Hepatocyte (in vitro differentiated cells): ENCODE measurements around the gene MSX2. TPM values are rescaled to one million over a fixed set of nuclear protein-coding genes. Genes with fewer than 3 reads are reported as not detected.

Experiments
- DNase-seq: peaks from one replicate; pipeline ENCODE4 v3.0.0-alpha.2; 2016; ENCODE audit warnings: low spot score
- H2AFZ ChIP-seq: fragments of 200-600 bp; sonication (generic); 2 replicates; pipeline ENCODE4 v1.6.0; 2016; ENCODE audit warnings: antibody characterized with exemption, mild to moderate bottlenecking
- H3K27ac ChIP-seq: fragments of 200-600 bp; sonication (generic); 2 replicates; pipeline ENCODE4 v1.5.1; 2016; ENCODE audit warnings: mild to moderate bottlenecking
- H3K27me3 ChIP-seq: fragments of 200-600 bp; sonication (generic); 2 replicates; pipeline ENCODE4 v1.6.1; 2016
- H3K36me3 ChIP-seq: fragments of 200-600 bp; sonication (generic); replicated peaks from 2 replicates; pipeline ENCODE4 v1.5.1; 2016; ENCODE audit warnings: low read depth; ENCODE audit not compliant: insufficient read depth
- H3K4me1 ChIP-seq: fragments of 200-600 bp; sonication (generic); 2 replicates; pipeline ENCODE4 v1.5.1; 2016; ENCODE audit warnings: mild to moderate bottlenecking, moderate library complexity; ENCODE audit not compliant: insufficient read depth
- H3K4me2 ChIP-seq: fragments of 200-600 bp; sonication (generic); 2 replicates; pipeline ENCODE4 v1.6.0; 2016
- H3K4me3 ChIP-seq: fragments of 200-600 bp; sonication (generic); 2 replicates; pipeline ENCODE4 v1.5.1; 2016; ENCODE audit warnings: mild to moderate bottlenecking
- H3K79me2 ChIP-seq: fragments of 200-600 bp; sonication (generic); 2 replicates; pipeline ENCODE4 v1.6.0; 2017; ENCODE audit warnings: mild to moderate bottlenecking
- H3K9me2 ChIP-seq: fragments of 200-600 bp; sonication (generic); replicated peaks from 2 replicates; pipeline ENCODE4 v1.6.0; 2017; ENCODE audit warnings: mild to moderate bottlenecking; ENCODE audit not compliant: insufficient read depth
- H3K9me3 ChIP-seq: fragments of 200-600 bp; sonication (generic); 2 replicates; pipeline ENCODE4 v1.5.1; 2016; ENCODE audit warnings: low read depth, mild to moderate bottlenecking
- H4K20me1 ChIP-seq: fragments of 200-600 bp; sonication (generic); 2 replicates; pipeline ENCODE4 v1.6.0; 2016; ENCODE audit warnings: mild to moderate bottlenecking; ENCODE audit not compliant: insufficient read depth, poor library complexity, severe bottlenecking
- CTCF ChIP-seq: fragments of 200-600 bp; sonication (generic); IDR thresholded peaks from 2 replicates; pipeline ENCODE4 v1.5.1; 2016; ENCODE audit warnings: antibody characterized with exemption, mild to moderate bottlenecking; ENCODE audit not compliant: poor library complexity
- EZH2 ChIP-seq: fragments of 200-600 bp; sonication (generic); IDR thresholded peaks from 2 replicates; pipeline ENCODE4 v1.6.1; 2016; ENCODE audit warnings: antibody characterized with exemption, mild to moderate bottlenecking, borderline replicate concordance
- EZH2phosphoT487 ChIP-seq: fragments of 200-600 bp; sonication (generic); IDR thresholded peaks from one replicate; pipeline ENCODE4 v1.6.1; 2018; ENCODE audit warnings: antibody characterized with exemption, mild to moderate bottlenecking, low read depth, moderate library complexity; ENCODE audit not compliant: unreplicated experiment, severe bottlenecking
- WGBS: methylation state at CpG from one replicate; pipeline ENCODE4 v1.1.6; 2016; ENCODE audit warnings: low lambda C conversion rate; ENCODE audit errors: missing lambda C conversion rate; 5-methylcytosine and 5-hydroxymethylcytosine counted together
- polyA plus RNA-seq: library from polyadenylated mRNA; unstranded; fragments of >200 nt; fragmentation: Nextera tagmentation; extraction: Ambion mirVana; gene quantifications from 2 replicates; pipeline ENCODE4 v1.2.1, GENCODE V29; 2016
- total RNA-seq: library from RNA; depleted of rRNA; stranded (reverse); fragments of >200 nt; gene quantifications from 2 replicates; pipeline ENCODE4 v1.2.3, GENCODE V29; 2014

MSX2 gene
- total and polyA plus RNA-seq, 2 experiments from 2014 or later = 20.7 to 28.4 TPM

DNA sequence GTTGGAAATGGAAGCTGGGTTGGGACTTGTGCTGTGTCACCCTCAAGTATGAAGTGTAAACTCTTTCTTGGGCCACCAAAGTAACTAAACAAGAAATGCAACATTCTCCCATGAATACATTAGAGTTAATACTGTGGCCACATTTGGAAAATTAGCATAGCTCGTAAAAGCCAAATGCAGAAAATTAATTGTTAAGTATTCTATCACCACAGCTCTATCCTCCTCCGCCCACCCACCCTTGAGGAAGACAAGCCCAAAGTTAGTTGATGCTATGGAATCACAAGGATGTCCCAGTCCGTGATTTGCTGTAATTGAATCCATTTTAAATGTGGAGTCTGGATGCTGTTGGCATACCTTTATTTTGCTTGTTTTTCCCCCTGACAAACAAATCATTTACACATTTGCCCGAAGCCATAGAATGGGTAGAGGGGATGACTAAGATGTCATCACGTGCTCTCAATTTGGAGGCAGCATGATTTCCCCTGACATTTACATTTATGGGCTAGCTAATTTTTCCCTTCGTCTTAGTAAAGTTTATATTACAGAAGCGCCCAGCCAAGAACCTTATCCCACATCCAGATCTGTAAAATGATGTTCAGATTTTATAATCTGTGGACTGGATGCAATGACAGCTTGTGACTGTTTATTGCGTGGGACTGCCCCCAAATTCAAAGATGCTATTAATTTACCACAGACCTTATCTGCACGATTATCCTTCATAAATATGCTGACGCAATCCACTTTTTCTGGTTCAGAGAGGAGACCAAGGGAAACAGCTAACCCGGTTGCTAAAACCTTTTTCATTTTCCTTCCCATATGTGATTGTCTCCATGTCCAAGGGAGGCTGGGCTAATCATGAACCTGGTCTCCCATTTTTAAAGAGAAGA, 3.7 kb downstream of the MSX2 start:
- H3K36me3 ChIP-seq = no peaks in the 10 kb centered on the region
- no peak overlapping the region for H2AFZ ChIP-seq
- H3K79me2 ChIP-seq = peaks cover 72% of the 10 kb centered on the region
- peak overlapping the region; percentile 83 for H3K4me2 ChIP-seq
- no peak overlapping the region for H3K4me3 ChIP-seq
- no peaks in the 10 kb centered on the region for H3K9me3 ChIP-seq
- H4K20me1 ChIP-seq = peaks cover 4% of the 10 kb centered on the region
- TF ChIP-seq EZH2phosphoT487 (no peak), CTCF (no peak), EZH2 (no peak)
- H3K9me2 ChIP-seq = no peaks in the 10 kb centered on the region
- WGBS = 42% methylated on average over 11 of the region's 11 CpGs
- peaks cover 10% of the 10 kb centered on the region for H3K27me3 ChIP-seq
- peaks cover 24% of the 10 kb centered on the region for H3K4me1 ChIP-seq
- no peak for DNase-seq
- peak overlapping the region; percentile 29 for H3K27ac ChIP-seq

- DNase-seq = no peak
- WGBS = 74% methylated on average over 18 of the region's 18 CpGs
- Histone ChIP-seq H3K9me3 (no peaks in the 10 kb centered on the region), H3K27ac (no peak overlapping the region), H3K79me2 (peaks cover 72% of the 10 kb centered on the region), H2AFZ (no peak overlapping the region), H3K4me2 (peak overlapping the region; percentile 83), H3K9me2 (no peaks in the 10 kb centered on the region), H4K20me1 (peaks cover 4% of the 10 kb centered on the region), H3K36me3 (no peaks in the 10 kb centered on the region), H3K4me1 (peaks cover 18% of the 10 kb centered on the region), H3K4me3 (no peak overlapping the region), H3K27me3 (peaks cover 10% of the 10 kb centered on the region)
- TF ChIP-seq EZH2phosphoT487 = no peak
- TF ChIP-seq EZH2 = no peak
- TF ChIP-seq CTCF = no peak
Observed at GRCh38 chr5:174729075-174729680, 4.8 kb downstream of the MSX2 start.

DNA sequence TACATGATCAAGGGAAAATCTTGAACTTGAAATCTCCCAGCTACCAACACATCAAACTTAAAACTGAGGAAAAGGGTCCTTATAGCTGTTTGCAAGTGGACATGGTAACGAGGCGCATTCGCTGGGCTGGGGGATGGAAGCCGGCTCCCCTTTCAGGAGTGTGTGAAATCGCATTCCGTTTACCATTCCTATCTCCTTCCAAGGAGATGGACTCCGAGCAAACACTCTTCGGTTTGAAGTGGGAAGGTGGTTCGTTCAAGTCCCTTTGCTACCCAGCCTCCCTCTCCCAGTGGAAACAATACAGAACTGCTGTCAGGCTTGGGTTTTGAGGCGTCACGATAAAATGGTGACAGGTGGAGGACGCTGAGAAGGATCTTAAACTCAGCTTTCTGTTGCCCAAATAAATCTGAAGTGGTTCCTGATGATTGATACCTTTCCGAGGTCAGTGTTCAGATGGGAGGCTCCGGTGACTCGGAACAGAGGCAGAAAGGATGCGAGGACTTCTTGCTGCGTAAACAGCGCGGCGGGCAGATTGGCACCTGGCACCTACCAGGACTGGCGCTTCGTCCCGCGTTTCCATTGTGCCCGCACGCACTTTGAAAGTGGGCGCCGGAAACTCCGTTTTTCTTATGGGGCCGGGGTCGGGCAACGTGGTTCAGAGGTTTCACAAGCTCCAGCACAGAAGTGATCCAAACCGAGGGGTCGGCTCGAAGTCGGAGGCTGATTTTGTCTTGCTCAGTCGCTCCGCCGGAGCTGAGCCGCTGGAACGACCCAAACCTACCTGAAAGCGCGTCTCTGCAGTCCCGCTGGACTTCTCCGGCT, 7.0 kb downstream of the MSX2 start:
- Histone ChIP-seq H3K27ac (peak overlapping the region; percentile 79), H3K9me3 (no peaks in the 10 kb centered on the region), H3K36me3 (no peaks in the 10 kb centered on the region), H4K20me1 (peaks cover 4% of the 10 kb centered on the region), H3K4me2 (peak overlapping the region; percentile 72), H3K4me3 (no peak overlapping the region), H2AFZ (no peak overlapping the region), H3K27me3 (peaks cover 10% of the 10 kb centered on the region), H3K4me1 (peaks cover 31% of the 10 kb centered on the region), H3K79me2 (peaks cover 53% of the 10 kb centered on the region), H3K9me2 (no peaks in the 10 kb centered on the region)
- no peak for DNase-seq
- 35% methylated on average over 45 of the region's 45 CpGs for WGBS
- peak; percentile 73 for TF ChIP-seq EZH2
- no peak for TF ChIP-seq EZH2phosphoT487
